ENCODE measurements around the gene GFOD2. TPM values are rescaled to one million over a fixed set of nuclear protein-coding genes. Genes with fewer than 3 reads are reported as not detected.

The GFOD2 gene
- total RNA-seq, 6 experiments from 2014 or later, result 14.4 to 19.4 (median 16.9) TPM

GRCh38 chr16:67663151-67663876 is 55.8 kb downstream of the GFOD2 start:
- peaks cover 23% of the 10 kb centered on the region for H3K4me1 Mint-ChIP-seq (ENCODE audit: low read depth)
- peak; percentile 49 for TF ChIP-seq CTCF (IDR thresholded peaks at IDR 0.05)
- H3K9me3 Mint-ChIP-seq, result no peaks in the 10 kb centered on the region
- H3K27ac Mint-ChIP-seq, result no peak overlapping the region
- no peak overlapping the region for H3K4me3 Mint-ChIP-seq
- no peaks in the 10 kb centered on the region for H3K36me3 Mint-ChIP-seq (ENCODE audit: low read depth)
- no peak for DNase-seq
- H3K27me3 Mint-ChIP-seq (ENCODE audit: insufficient read depth), result 0 out of 2 replicates have a peak, but pooled peaks cover 2% of the 10 kb centered on the region

- H3K27me3 Mint-ChIP-seq (ENCODE audit: insufficient read depth), result 0 out of 2 replicates have a peak, but pooled peaks cover 2% of the 10 kb centered on the region
- no peak for DNase-seq
- H3K9me3 Mint-ChIP-seq, result no peaks in the 10 kb centered on the region
- H3K4me1 Mint-ChIP-seq (ENCODE audit: low read depth), result peaks cover 23% of the 10 kb centered on the region
- H3K27ac Mint-ChIP-seq, result no peak overlapping the region
- H3K36me3 Mint-ChIP-seq (ENCODE audit: low read depth), result no peaks in the 10 kb centered on the region
- TF ChIP-seq CTCF (IDR thresholded peaks at IDR 0.05), result no peak
- no peak overlapping the region for H3K4me3 Mint-ChIP-seq
Observed at GRCh38 chr16:67662653-67663010, 56.5 kb downstream of the GFOD2 start.

GRCh38 chr16:67661886-67662652 is 57.0 kb downstream of the GFOD2 start:
- Mint-ChIP-seq H3K27ac (no peak overlapping the region), H3K36me3 (ENCODE audit: low read depth) (no peaks in the 10 kb centered on the region), H3K9me3 (no peaks in the 10 kb centered on the region), H3K27me3 (ENCODE audit: insufficient read depth) (0 out of 2 replicates have a peak, but pooled peaks cover 2% of the 10 kb centered on the region), H3K4me1 (ENCODE audit: low read depth) (peaks cover 19% of the 10 kb centered on the region), H3K4me3 (no peak overlapping the region)
- no peak for DNase-seq
- TF ChIP-seq CTCF (IDR thresholded peaks at IDR 0.05), result no peak

GRCh38 chr16:67661101-67661761 is 57.9 kb downstream of the GFOD2 start:
- TF ChIP-seq CTCF (IDR thresholded peaks at IDR 0.05), result no peak
- Mint-ChIP-seq H3K27ac (peak overlapping the region; percentile 61; the same call in 1 of the 2 replicates), H3K27me3 (ENCODE audit: insufficient read depth) (0 out of 2 replicates have a peak, but pooled peaks cover 2% of the 10 kb centered on the region), H3K4me3 (peak overlapping the region; percentile 85), H3K4me1 (ENCODE audit: low read depth) (peaks cover 17% of the 10 kb centered on the region), H3K9me3 (no peaks in the 10 kb centered on the region), H3K36me3 (ENCODE audit: low read depth) (no peaks in the 10 kb centered on the region)
- peak; percentile 53 for DNase-seq

- TF ChIP-seq CTCF (IDR thresholded peaks at IDR 0.05), result no peak
- peak within 1 kb of the TSS; percentile 94 for H3K4me3 Mint-ChIP-seq
- peaks cover 14% of the 10 kb centered on the region for H3K4me1 Mint-ChIP-seq (ENCODE audit: low read depth)
- 0 out of 2 replicates have a peak, but pooled peaks cover 2% of the 10 kb centered on the region for H3K27me3 Mint-ChIP-seq (ENCODE audit: insufficient read depth)
- H3K36me3 Mint-ChIP-seq (ENCODE audit: low read depth), result no peaks in the 10 kb centered on the region
- peak; percentile 94 for DNase-seq
- peak within 1 kb of the TSS; percentile 97 for H3K27ac Mint-ChIP-seq
- H3K9me3 Mint-ChIP-seq, result no peaks in the 10 kb centered on the region
Observed at GRCh38 chr16:67660564-67661028, 58.5 kb downstream of the GFOD2 start, which contains the start of gene PARD6A. Gene PARD6A, plus strand, starts transcription at chr16:67660960. Its CDS starts 79 bp downstream, at chr16:67661039.

Measured in HFFc6 (cell line).